PFSK-1 (cell line): ENCODE measurements around the gene PHF2.

Source experiments
- FOXP2 ChIP-seq: optimal IDR thresholded peaks from 2 replicates; pipeline ENCODE3; 2011; ENCODE audit warnings: borderline replicate concordance, control low read depth, inconsistent platforms; ENCODE audit not compliant: insufficient read depth; ENCODE audit errors: extremely low read length, extremely low read depth
- POLR2AphosphoS5 ChIP-seq: IDR thresholded peaks from 2 replicates; pipeline ENCODE4 v1.6.1; 2012; ENCODE audit warnings: low read depth, mild to moderate bottlenecking, control low read depth, low read length, moderate library complexity
- REST ChIP-seq, 2 experiments: IDR thresholded peaks; 2 replicates each; pipeline versions ENCODE4 v1.6.1 to v1.8.0; 2011 to 2012; ENCODE audit warnings: low read depth in 2 of 2, low read length in 2 of 2, control low read depth in 1 of 2, inconsistent platforms in 1 of 2, mild to moderate bottlenecking in 1 of 2, moderate library complexity in 1 of 2; ENCODE audit not compliant: insufficient read depth in 1 of 2
- SIN3A ChIP-seq: IDR thresholded peaks from 2 replicates; pipeline ENCODE4 v1.6.1; 2012; ENCODE audit warnings: mild to moderate bottlenecking, low read length, moderate library complexity, borderline replicate concordance; ENCODE audit not compliant: insufficient read depth
- TAF1 ChIP-seq: IDR thresholded peaks from 2 replicates; pipeline ENCODE4 v1.6.1; 2012; ENCODE audit warnings: low read length, control low read depth, borderline replicate concordance; ENCODE audit not compliant: insufficient read depth

The PHF2 gene

DNA sequence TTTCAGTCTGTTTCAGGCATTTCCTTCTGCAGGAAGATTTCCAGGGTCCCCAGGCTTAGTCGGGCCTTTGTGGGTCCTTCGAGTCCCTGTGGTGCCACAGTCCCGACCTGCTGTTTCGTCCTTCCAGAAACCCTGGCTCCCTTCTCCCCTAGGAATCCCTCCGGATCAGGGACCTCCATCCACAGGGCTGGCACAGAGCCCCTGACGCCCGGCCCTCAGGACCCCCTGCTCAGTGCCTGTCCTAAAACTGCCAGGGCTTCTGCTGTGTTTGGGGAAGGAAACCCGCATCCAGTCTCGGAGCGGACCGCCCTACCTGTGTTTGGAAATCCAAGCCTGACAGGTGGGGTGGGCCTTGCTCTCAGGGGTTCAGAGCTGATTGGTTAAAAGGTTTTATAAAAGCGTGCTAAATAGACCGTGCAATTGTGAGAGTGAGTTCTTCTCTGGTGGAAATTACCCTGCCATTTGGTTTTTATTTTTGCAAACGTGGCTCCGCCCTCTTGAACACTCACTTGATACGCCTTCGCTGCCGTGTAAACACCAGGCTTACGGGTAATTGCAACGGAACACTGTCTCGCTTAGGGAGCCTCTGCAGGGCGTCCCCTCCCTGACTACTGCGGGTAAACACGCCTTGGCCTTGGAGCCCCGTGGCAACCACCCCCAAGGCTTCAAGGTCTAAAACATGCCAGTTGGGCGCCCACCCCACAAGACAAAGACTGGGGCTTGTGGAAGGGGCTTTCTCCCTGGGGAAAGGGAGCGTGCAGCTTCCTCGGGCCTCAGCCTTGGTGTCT, 121.2 kb downstream of the PHF2 start:
- no peak for TF ChIP-seq REST (IDR thresholded peaks at IDR 0.05; ENCODE audit: insufficient read depth in 1 of 2, low read depth in 2 of 2, low read length in 2 of 2)
- TF ChIP-seq SIN3A = no peak
- no peak for TF ChIP-seq TAF1
- no peak for TF ChIP-seq FOXP2
- no peak for TF ChIP-seq POLR2AphosphoS5

GRCh38 chr9:93698140-93698908, 121.9 kb downstream of the PHF2 start:
- TF ChIP-seq TAF1 = no peak
- no peak for TF ChIP-seq SIN3A
- TF ChIP-seq POLR2AphosphoS5 = no peak
- no peak for TF ChIP-seq REST (IDR thresholded peaks at IDR 0.05; ENCODE audit: insufficient read depth in 1 of 2, low read depth in 2 of 2, low read length in 2 of 2)
- no peak for TF ChIP-seq FOXP2

- no peak for TF ChIP-seq FOXP2
- TF ChIP-seq TAF1 = no peak
- no peak for TF ChIP-seq SIN3A
- no peak for TF ChIP-seq REST (IDR thresholded peaks at IDR 0.05; ENCODE audit: insufficient read depth in 1 of 2, low read depth in 2 of 2, low read length in 2 of 2)
- TF ChIP-seq POLR2AphosphoS5 = no peak
Observed at GRCh38 chr9:93699650-93700049, 123.3 kb downstream of the PHF2 start.

DNA sequence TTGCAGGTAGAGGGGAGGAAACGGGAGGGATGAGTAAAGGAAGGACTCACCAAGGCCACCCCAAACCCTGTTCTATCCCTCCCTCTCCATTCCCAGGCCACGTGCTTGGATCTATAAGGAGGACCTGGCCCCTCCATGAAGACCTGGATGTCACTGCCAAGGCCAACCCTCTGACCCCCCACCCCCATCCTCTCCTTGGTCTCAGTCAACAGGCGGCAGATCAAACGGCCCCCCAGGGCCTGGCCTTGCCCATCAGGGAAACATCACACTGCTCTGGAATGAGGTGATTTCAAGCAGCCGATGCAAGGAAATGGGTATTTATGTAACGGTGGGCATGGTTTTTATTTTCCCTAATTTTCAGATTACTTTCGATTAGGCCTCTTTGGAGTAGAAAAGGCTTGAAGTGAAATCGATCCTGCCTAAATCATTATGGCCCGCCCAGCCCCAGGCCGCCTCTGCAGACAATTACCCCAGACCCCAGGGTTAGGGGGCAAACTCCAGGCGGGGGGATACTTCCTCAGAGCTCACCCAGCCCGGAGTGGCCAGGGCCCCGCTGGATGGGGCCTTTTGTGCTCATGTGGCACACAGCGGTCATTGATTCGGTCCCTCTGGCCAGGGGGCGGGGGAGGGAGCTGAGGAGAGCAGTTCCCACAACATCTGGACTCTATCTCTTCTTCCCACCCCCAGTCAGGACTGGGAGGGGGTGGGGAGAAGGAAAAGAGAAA, 125.3 kb downstream of the PHF2 start:
- TF ChIP-seq POLR2AphosphoS5 = no peak
- no peak for TF ChIP-seq FOXP2
- TF ChIP-seq REST (IDR thresholded peaks at IDR 0.05; ENCODE audit: insufficient read depth in 1 of 2, low read depth in 2 of 2, low read length in 2 of 2) = no peak
- TF ChIP-seq SIN3A = no peak
- no peak for TF ChIP-seq TAF1
